Mucosa of stomach (tissue), 1 donor: Measurements from ENCODE around the gene FAM20A.

Source experiments
- H3K27me3 ChIP-seq: one replicate; pipeline ENCODE4 v1.7.0; 2013; ENCODE audit warnings: mild to moderate bottlenecking, low read length; ENCODE audit not compliant: control insufficient read depth, insufficient read depth
- H3K36me3 ChIP-seq: one replicate; pipeline ENCODE4 v1.7.0; 2013; ENCODE audit warnings: low read length; ENCODE audit not compliant: control insufficient read depth, insufficient read depth
- H3K4me1 ChIP-seq: one replicate; pipeline ENCODE4 v1.7.0; 2013; ENCODE audit warnings: mild to moderate bottlenecking, low read length; ENCODE audit not compliant: control insufficient read depth, insufficient read depth
- H3K4me3 ChIP-seq: one replicate; pipeline ENCODE4 v1.7.0; 2013; ENCODE audit warnings: low read length
- H3K9ac ChIP-seq: one replicate; pipeline ENCODE4 v1.7.0; 2013; ENCODE audit warnings: mild to moderate bottlenecking, low read length, moderate library complexity
- H3K9me3 ChIP-seq: one replicate; pipeline ENCODE4 v1.7.0; 2013; ENCODE audit warnings: mild to moderate bottlenecking, low read length, moderate library complexity; ENCODE audit not compliant: control insufficient read depth
- donor health status: Pancreatic carcinoma.

FAM20A gene

DNA sequence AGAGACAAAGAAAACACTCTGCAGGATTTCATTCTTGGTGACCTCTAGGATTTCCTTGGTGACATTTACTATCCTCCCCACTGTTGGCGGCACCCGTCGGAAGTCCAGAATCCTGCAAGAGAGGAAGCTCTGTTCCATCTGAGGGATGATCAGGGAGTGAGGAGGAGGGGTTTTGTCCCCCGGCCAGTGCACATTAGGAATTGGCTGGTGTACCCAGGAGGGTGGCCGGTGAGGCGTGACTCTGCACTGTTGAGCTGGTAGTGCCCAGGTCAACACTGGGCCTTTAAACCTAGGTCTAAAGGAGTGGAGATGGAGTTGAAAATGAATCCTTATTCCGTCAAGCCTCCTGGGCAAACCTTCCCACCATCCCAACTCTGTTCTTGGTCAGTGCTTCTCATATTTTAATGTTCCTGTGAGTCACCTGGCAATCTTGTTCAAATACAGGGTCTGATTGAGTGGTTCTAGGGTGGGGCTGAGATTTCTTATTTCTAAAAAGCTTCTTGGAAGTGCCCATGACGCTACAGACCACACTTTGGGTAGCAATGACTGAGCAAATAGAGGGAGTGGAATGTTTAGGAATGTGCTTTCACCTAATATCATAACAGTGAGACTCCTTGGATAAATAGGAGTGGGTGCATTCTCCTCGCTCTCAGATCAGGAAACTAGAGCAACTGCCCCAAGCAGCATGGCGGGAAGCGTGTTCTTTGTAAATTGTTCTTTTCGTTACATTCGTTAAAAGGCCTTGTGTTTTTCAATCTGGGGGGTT, 58.3 kb downstream of the FAM20A start:
- H3K4me3 ChIP-seq, result no peak overlapping the region
- peaks cover under 1% of the 10 kb centered on the region for H3K36me3 ChIP-seq
- H3K9me3 ChIP-seq, result no peaks in the 10 kb centered on the region
- peaks cover 37% of the 10 kb centered on the region for H3K4me1 ChIP-seq
- no peak overlapping the region for H3K9ac ChIP-seq
- no peaks in the 10 kb centered on the region for H3K27me3 ChIP-seq

GRCh38 chr17:68541816-68542215, 59.4 kb downstream of the FAM20A start:
- H3K4me3 ChIP-seq, result no peak overlapping the region
- H3K36me3 ChIP-seq, result peaks cover 10% of the 10 kb centered on the region
- H3K9ac ChIP-seq, result no peak overlapping the region
- peaks cover 37% of the 10 kb centered on the region for H3K4me1 ChIP-seq
- H3K27me3 ChIP-seq, result no peaks in the 10 kb centered on the region
- H3K9me3 ChIP-seq, result no peaks in the 10 kb centered on the region

DNA sequence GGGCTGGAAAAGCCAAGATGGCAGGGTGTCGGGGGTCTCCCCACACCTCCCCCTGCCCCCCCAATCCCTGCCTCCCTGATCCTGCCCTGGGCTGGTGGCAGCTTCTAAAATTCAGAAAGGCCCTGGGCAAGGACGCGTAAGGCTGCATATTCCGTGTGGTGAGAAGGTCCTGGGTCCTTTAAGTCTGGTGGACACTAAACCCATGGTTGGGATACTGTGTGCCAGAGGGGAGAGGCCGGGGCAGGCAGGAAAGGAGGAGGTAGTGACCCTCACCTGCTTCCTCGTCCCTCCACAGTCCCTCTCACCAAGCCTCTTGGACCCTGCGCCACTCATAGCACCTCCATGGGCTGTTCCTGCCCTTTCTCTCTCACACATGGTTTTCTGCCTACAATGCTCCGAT, 60.2 kb downstream of the FAM20A start:
- Histone ChIP-seq H3K27me3 (no peaks in the 10 kb centered on the region), H3K4me1 (peaks cover 37% of the 10 kb centered on the region), H3K9ac (no peak overlapping the region), H3K4me3 (no peak overlapping the region), H3K36me3 (peaks cover 10% of the 10 kb centered on the region), H3K9me3 (no peaks in the 10 kb centered on the region)

DNA sequence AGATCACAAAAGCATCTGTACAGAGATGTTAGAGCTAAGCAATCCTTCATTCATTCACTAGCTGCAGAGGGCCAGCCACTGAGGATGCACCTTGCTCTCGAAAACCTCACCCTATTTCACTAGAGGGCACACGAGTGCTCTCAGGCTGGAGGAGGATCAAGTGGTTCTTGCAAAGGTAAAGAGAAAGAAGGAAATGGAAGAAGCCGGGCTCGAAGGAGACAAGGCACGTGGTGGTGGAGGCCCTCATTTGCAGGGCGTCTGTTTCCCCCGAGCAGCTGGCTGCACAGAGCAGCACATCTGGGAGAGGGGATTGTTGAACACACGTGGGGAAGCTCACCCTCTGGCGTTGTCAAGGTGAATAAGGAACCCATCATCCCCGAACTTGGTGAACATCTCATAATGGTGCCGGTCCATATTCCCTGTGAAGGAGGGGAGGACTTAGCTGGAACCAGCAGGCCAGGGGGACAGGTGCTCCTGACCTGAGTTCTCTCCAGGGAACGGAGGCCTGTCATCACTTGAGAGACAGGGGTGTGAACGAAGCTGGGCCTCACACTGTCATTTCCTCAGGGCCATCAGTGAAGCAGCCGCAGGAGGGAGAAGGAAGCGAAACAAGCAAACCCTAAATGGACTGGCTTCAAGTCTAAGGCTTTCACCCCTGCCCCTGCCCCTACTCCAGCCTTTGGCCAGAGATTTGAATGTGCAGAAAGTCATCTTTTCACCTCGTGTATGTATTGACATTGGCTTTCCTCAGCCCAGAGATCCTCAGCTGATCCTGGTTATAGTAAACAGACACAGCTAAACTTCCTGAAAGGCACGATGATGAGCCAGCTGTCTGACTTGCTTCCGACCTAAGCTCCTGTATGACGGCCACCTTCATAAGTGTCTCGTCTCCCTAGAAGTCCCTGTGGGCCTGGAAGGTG, 61.4 kb downstream of the FAM20A start:
- Histone ChIP-seq H3K36me3 (peaks cover 10% of the 10 kb centered on the region), H3K4me1 (peaks cover 37% of the 10 kb centered on the region), H3K9ac (no peak overlapping the region), H3K4me3 (no peak overlapping the region), H3K27me3 (no peaks in the 10 kb centered on the region), H3K9me3 (no peaks in the 10 kb centered on the region)

- H3K4me1 ChIP-seq, result peaks cover 9% of the 10 kb centered on the region
- no peak overlapping the region for H3K9ac ChIP-seq
- H3K4me3 ChIP-seq, result no peak overlapping the region
- H3K27me3 ChIP-seq, result no peaks in the 10 kb centered on the region
- H3K36me3 ChIP-seq, result peaks cover 10% of the 10 kb centered on the region
- no peaks in the 10 kb centered on the region for H3K9me3 ChIP-seq
These were observed 65.2 kb downstream of the FAM20A start for GRCh38 chr17:68535922-68536321.

GRCh38 chr17:68534695-68535088, 66.5 kb downstream of the FAM20A start:
- Histone ChIP-seq H3K4me1 (peaks cover 2% of the 10 kb centered on the region), H3K36me3 (peaks cover 10% of the 10 kb centered on the region), H3K4me3 (no peak overlapping the region), H3K9me3 (no peaks in the 10 kb centered on the region), H3K9ac (no peak overlapping the region), H3K27me3 (no peaks in the 10 kb centered on the region)

- H3K9me3 ChIP-seq, result no peaks in the 10 kb centered on the region
- no peaks in the 10 kb centered on the region for H3K4me1 ChIP-seq
- no peaks in the 10 kb centered on the region for H3K27me3 ChIP-seq
- no peak overlapping the region for H3K4me3 ChIP-seq
- H3K36me3 ChIP-seq, result peaks cover 10% of the 10 kb centered on the region
- no peak overlapping the region for H3K9ac ChIP-seq
These were observed 67.1 kb downstream of the FAM20A start for GRCh38 chr17:68533887-68534694.

DNA sequence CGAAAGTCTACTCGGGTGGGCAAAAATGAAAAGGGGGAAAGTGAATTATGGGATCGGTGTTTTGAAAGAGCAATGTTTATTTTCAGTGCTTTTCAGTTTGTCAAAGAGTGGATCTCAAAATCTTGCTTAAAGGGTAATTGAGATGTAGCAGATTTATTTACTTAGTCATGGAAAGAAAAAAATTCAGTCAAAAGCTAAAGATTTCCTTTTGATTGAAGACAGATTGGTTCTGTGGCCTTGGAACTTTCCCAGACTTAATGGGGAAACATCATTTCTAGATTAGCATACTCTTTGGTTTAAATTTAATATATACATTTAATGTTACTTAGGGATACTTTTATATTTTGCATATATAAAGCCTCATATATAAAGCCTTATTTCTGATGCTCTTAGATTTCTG, 68.3 kb downstream of the FAM20A start:
- H3K4me3 ChIP-seq, result no peak overlapping the region
- peaks cover 9% of the 10 kb centered on the region for H3K36me3 ChIP-seq
- no peak overlapping the region for H3K9ac ChIP-seq

DNA sequence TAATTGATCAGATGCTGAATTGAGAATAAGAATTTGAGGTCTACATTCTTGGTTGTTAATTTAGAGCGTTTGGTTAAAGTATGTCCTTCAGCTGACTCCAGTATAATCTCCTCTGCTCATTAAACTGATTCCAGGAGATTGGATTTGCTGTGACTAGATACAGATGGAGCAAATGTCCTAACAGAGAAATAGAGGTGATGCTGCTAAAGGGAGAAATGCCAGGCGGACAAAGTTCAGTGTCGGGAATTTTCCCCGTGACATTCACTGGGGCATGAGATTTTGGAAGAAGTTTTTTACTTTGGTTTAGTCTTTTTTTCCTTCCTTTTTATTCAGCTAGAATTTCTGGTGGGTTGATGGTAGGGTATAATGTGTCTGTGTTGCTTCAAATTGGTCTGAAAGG, 69.9 kb downstream of the FAM20A start:
- Histone ChIP-seq H3K36me3 (peaks cover 5% of the 10 kb centered on the region), H3K9me3 (no peaks in the 10 kb centered on the region), H3K4me1 (no peaks in the 10 kb centered on the region), H3K4me3 (no peak overlapping the region), H3K9ac (no peak overlapping the region), H3K27me3 (no peaks in the 10 kb centered on the region)

More for the DNA sequence above, 68.3 kb downstream of the FAM20A start:
- H3K4me1 ChIP-seq, result no peaks in the 10 kb centered on the region
- no peaks in the 10 kb centered on the region for H3K27me3 ChIP-seq
- H3K9me3 ChIP-seq, result no peaks in the 10 kb centered on the region

GRCh38 chr17:68527314-68527713, 73.9 kb downstream of the FAM20A start:
- Histone ChIP-seq H3K27me3 (no peaks in the 10 kb centered on the region), H3K4me1 (no peaks in the 10 kb centered on the region), H3K4me3 (no peak overlapping the region), H3K9me3 (no peaks in the 10 kb centered on the region), H3K9ac (no peak overlapping the region), H3K36me3 (peaks cover 5% of the 10 kb centered on the region)

DNA sequence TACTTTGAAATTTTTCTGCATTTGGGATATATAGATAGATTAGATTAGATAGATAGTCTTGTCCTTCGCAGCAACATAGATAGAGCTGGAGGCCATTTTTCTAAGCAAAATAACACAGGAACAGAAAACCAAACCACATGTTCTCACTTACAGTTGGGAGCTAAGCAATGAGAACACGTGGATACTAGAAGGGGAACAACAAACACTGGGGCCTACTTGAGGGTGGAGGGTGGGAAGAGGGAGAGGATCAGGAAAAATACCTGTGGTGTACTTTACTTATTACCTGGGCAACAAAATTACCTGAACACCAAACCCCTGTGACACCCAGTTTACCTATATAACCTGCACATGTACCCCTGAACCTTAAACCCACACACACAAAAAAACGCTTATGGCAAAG, 74.6 kb downstream of the FAM20A start:
- H3K27me3 ChIP-seq, result no peaks in the 10 kb centered on the region
- H3K9me3 ChIP-seq, result no peaks in the 10 kb centered on the region
- peaks cover 5% of the 10 kb centered on the region for H3K36me3 ChIP-seq
- no peaks in the 10 kb centered on the region for H3K4me1 ChIP-seq
- H3K4me3 ChIP-seq, result no peak overlapping the region
- no peak overlapping the region for H3K9ac ChIP-seq
